BLaER1 (cell line): ENCODE results near the gene SKAP2.
A peak's percentile ranks its signal among the peaks of the same experiment; 100 is the strongest.

Experiments
- H3K27ac ChIP-seq: shearing (Covaris generic); formaldehyde crosslinking; 2 replicates; pipeline ENCODE4 v1.8.1; 2022
- H3K27me3 ChIP-seq: shearing (Covaris generic); formaldehyde crosslinking; 2 replicates; pipeline ENCODE4 v1.8.1; 2022
- H3K36me3 ChIP-seq: shearing (Covaris generic); formaldehyde crosslinking; 2 replicates; pipeline ENCODE4 v1.8.1; 2022
- H3K4me1 ChIP-seq: shearing (Covaris generic); formaldehyde crosslinking; 2 replicates; pipeline ENCODE4 v1.8.1; 2022
- H3K4me2 ChIP-seq: shearing (Covaris generic); formaldehyde crosslinking; 2 replicates; pipeline ENCODE4 v1.8.1; 2022
- H3K4me3 ChIP-seq: shearing (Covaris generic); formaldehyde crosslinking; 2 replicates; pipeline ENCODE4 v1.8.1; 2022
- H3K9ac ChIP-seq: shearing (Covaris generic); formaldehyde crosslinking; 2 replicates; pipeline ENCODE4 v1.8.1; 2022
- H3K9me3 ChIP-seq: shearing (Covaris generic); formaldehyde crosslinking; 2 replicates; pipeline ENCODE4 v1.8.1; 2022
- H4K20me1 ChIP-seq: shearing (Covaris generic); formaldehyde crosslinking; 2 replicates; pipeline ENCODE4 v1.8.1; 2022
- Cebpa-rat ChIP-seq: shearing (Covaris generic); IDR thresholded peaks from 2 replicates; pipeline ENCODE4 v1.8.1; 2022

Gene SKAP2

GRCh38 chr7:26688936-26689506, 175.4 kb downstream of the SKAP2 start:
- Histone ChIP-seq H3K4me1 (peaks cover 11% of the 10 kb centered on the region), H4K20me1 (no peaks in the 10 kb centered on the region), H3K36me3 (no peaks in the 10 kb centered on the region), H3K9me3 (no peaks in the 10 kb centered on the region), H3K9ac (no peak overlapping the region), H3K27me3 (no peaks in the 10 kb centered on the region), H3K27ac (no peak overlapping the region), H3K4me3 (no peak overlapping the region), H3K4me2 (peak overlapping the region; percentile 10)
- TF ChIP-seq Cebpa-rat: no peak

DNA sequence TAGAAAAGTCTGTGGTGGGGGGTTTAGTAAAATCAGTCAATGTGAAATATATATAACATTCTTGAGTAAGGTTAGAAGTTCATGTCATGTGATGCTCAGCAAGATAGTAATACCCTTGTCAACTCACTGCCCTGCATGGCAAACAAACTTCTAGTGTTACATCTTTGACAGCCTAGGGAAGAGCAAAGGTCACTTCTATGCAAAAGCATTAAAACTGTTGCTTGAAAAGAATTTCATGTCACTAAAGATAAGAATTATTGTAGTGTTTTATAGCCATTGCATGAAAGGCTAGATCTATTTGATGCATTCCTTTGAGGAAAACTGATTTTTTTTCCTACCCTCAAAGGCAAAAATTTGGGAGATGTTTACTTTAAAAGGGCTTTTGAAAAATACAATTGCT, 176.0 kb downstream of the SKAP2 start:
- Histone ChIP-seq H3K36me3 (no peaks in the 10 kb centered on the region), H3K27ac (no peak overlapping the region), H3K4me1 (peaks cover 11% of the 10 kb centered on the region), H3K9me3 (no peaks in the 10 kb centered on the region), H3K4me3 (no peak overlapping the region), H3K9ac (no peak overlapping the region), H4K20me1 (no peaks in the 10 kb centered on the region), H3K27me3 (peaks cover 2% of the 10 kb centered on the region; the same call in 1 of the 2 replicates), H3K4me2 (peak overlapping the region; percentile 10; the same call in 1 of the 2 replicates)
- no peak for TF ChIP-seq Cebpa-rat

DNA sequence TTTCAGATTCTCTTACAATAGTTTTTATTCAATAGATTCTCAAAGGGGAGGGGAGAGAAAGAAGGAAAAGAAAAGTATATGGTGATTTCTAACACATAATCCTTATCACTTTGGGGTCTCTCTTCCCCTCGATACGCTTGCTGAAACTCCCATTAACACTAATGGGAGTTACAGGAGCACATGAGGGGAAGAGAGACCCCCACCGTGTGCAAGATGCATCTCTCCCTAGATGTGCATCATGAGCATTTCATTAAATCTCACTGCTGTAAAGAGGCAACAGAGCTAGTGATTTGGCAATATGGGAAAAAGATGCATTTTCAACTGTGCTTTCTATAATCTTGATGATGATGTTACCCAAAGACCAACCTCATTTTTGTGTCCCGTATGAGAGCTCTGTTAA, 177.4 kb downstream of the SKAP2 start:
- peaks cover 5% of the 10 kb centered on the region; the same call in 1 of the 2 replicates for H3K27me3 ChIP-seq
- no peak overlapping the region for H3K4me2 ChIP-seq
- H3K4me3 ChIP-seq: no peak overlapping the region

GRCh38 chr7:26686448-26686981, 177.9 kb downstream of the SKAP2 start:
- H3K4me3 ChIP-seq: no peak overlapping the region
- no peaks in the 10 kb centered on the region for H3K9me3 ChIP-seq
- no peak overlapping the region for H3K4me2 ChIP-seq
- H3K27me3 ChIP-seq: peaks cover 5% of the 10 kb centered on the region; the same call in 1 of the 2 replicates
- H3K4me1 ChIP-seq: peaks cover 11% of the 10 kb centered on the region
- no peak overlapping the region for H3K27ac ChIP-seq
- H3K36me3 ChIP-seq: no peaks in the 10 kb centered on the region
- TF ChIP-seq Cebpa-rat: no peak
- H4K20me1 ChIP-seq: no peaks in the 10 kb centered on the region
- H3K9ac ChIP-seq: no peak overlapping the region

More for the DNA sequence above, 177.4 kb downstream of the SKAP2 start:
- no peaks in the 10 kb centered on the region for H4K20me1 ChIP-seq
- TF ChIP-seq Cebpa-rat: no peak
- H3K4me1 ChIP-seq: peaks cover 11% of the 10 kb centered on the region
- no peaks in the 10 kb centered on the region for H3K36me3 ChIP-seq
- no peaks in the 10 kb centered on the region for H3K9me3 ChIP-seq
- H3K27ac ChIP-seq: no peak overlapping the region
- H3K9ac ChIP-seq: no peak overlapping the region

DNA sequence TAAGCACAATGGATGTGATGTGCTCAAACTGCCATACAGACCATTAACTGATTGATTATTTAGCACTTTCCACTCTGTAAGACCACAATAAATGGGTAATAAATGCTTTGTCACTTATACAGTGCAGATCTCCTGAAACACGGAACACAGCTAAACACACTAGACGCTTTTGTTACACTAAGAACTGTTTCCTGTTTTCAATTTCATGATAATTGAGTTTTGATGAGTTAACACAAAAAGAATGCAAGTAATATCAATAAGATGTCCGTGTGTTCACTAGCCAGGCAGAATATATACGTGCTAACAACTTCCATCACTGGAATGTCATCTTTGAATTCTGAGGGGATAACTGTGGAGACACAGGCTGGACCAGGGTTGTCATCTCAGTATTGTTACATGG, 178.8 kb downstream of the SKAP2 start:
- H3K4me1 ChIP-seq: peaks cover 11% of the 10 kb centered on the region
- H3K27me3 ChIP-seq: peaks cover 5% of the 10 kb centered on the region; the same call in 1 of the 2 replicates
- H3K4me2 ChIP-seq: no peak overlapping the region

GRCh38 chr7:26684447-26684846, 179.9 kb downstream of the SKAP2 start:
- Histone ChIP-seq H4K20me1 (no peaks in the 10 kb centered on the region), H3K4me1 (peaks cover 11% of the 10 kb centered on the region), H3K9ac (no peak overlapping the region), H3K27ac (no peak overlapping the region), H3K36me3 (no peaks in the 10 kb centered on the region), H3K27me3 (peaks cover 5% of the 10 kb centered on the region; the same call in 1 of the 2 replicates), H3K4me2 (no peak overlapping the region), H3K9me3 (no peaks in the 10 kb centered on the region), H3K4me3 (no peak overlapping the region)
- no peak for TF ChIP-seq Cebpa-rat

More for the DNA sequence above, 178.8 kb downstream of the SKAP2 start:
- Histone ChIP-seq H3K9ac (no peak overlapping the region), H3K27ac (no peak overlapping the region), H3K36me3 (no peaks in the 10 kb centered on the region), H3K9me3 (no peaks in the 10 kb centered on the region), H4K20me1 (no peaks in the 10 kb centered on the region), H3K4me3 (no peak overlapping the region)
- TF ChIP-seq Cebpa-rat: no peak

- H3K4me2 ChIP-seq: no peak overlapping the region
- no peak for TF ChIP-seq Cebpa-rat
These were observed 181.1 kb downstream of the SKAP2 start for GRCh38 chr7:26683277-26683676.

DNA sequence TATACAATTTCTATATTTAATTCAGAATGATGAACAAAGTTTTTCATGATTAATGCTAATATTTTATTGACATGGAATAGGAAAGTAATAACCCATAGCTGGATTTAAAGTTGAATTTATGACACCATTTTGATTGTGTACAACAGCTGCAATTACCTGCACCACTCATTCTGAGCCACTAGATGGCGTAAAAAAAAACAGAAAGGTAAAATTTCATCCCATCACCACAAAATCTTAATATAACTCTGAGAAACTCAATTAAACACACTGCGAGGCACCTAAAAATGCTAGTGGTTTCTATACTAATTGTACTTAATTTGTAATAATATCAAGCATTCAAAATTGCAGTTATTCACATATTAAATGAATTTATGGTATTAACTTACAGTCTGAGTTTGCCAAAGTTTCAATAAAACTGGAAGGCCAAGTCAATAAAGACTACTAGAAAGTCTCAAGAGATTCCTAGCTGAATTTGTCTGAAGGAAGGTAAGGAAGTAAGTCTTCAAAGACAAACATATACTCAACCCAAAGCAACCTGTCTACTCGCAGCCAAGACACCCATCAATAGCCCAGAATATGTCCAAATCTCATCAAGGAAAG, 182.5 kb downstream of the SKAP2 start:
- Histone ChIP-seq H3K4me2 (no peak overlapping the region), H3K27me3 (peaks cover 5% of the 10 kb centered on the region; the same call in 1 of the 2 replicates), H3K27ac (no peak overlapping the region), H3K36me3 (no peaks in the 10 kb centered on the region), H3K4me1 (no peaks in the 10 kb centered on the region), H3K4me3 (no peak overlapping the region), H3K9me3 (no peaks in the 10 kb centered on the region), H3K9ac (no peak overlapping the region), H4K20me1 (no peaks in the 10 kb centered on the region)
- no peak for TF ChIP-seq Cebpa-rat

More at GRCh38 chr7:26683277-26683676, 181.1 kb downstream of the SKAP2 start:
- no peaks in the 10 kb centered on the region for H3K9me3 ChIP-seq
- H3K27ac ChIP-seq: no peak overlapping the region
- H3K4me3 ChIP-seq: no peak overlapping the region
- H3K27me3 ChIP-seq: peaks cover 5% of the 10 kb centered on the region; the same call in 1 of the 2 replicates
- H3K36me3 ChIP-seq: no peaks in the 10 kb centered on the region
- no peak overlapping the region for H3K9ac ChIP-seq
- no peaks in the 10 kb centered on the region for H4K20me1 ChIP-seq
- no peaks in the 10 kb centered on the region for H3K4me1 ChIP-seq

DNA sequence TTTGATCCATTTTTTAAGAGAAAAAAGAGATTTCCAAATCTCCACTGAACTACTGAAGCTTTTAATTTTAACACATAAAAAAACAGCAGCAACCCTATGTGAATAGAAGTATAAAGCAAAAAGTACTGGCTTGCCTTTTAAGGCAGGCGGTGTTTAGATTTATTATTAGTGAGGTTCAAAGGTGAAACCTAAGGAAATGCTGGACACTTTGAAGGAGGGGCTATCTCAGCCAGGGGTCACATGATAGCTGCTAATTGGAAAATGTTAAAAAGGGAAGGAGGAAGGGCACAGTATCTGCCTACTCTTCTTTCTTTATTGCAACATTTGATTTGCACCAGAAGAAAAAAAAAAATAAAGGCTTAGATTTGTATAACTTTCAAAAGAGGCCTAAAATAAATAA, 183.8 kb downstream of the SKAP2 start:
- H3K4me2 ChIP-seq: no peak overlapping the region
- H3K9me3 ChIP-seq: no peaks in the 10 kb centered on the region
- no peak for TF ChIP-seq Cebpa-rat
- H3K27me3 ChIP-seq: peaks cover 5% of the 10 kb centered on the region; the same call in 1 of the 2 replicates
- H4K20me1 ChIP-seq: no peaks in the 10 kb centered on the region
- H3K9ac ChIP-seq: no peak overlapping the region
- no peaks in the 10 kb centered on the region for H3K4me1 ChIP-seq
- H3K4me3 ChIP-seq: no peak overlapping the region
- no peaks in the 10 kb centered on the region for H3K36me3 ChIP-seq
- no peak overlapping the region for H3K27ac ChIP-seq

DNA sequence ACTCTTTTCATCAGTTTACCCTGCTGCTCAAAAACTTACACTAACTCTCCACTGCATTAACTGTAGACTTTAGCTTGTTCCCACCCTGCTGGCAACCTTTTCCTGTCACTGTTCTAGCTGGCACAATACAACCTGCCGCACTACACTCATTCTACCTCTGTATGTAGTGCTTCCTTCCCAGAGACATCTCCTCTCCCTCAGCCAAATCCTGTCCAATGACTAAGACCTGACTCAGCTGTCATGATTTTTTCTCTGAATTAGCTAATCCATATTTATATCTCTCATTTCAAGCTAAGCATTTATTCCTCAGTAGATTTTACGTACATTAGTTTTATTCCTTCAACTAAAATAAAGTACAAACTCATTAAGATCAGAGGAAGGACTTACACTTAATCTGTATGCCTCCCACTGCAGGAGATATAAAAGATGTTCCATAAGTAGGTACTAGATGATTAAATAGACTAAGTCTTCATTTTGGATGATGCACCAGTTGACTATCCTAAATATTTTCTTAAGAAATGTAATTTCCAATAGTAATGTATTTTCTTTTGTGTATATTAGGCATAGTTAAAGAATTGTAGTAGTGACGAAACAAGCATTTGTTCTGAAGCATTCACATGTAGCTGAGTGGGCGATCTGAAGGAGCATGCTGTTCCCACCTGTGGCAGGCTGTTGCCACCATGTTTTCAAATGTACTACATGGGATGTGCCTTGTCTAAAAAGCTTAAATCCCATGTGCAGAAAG, 189.1 kb downstream of the SKAP2 start:
- H3K9ac ChIP-seq: no peak overlapping the region
- no peaks in the 10 kb centered on the region for H3K4me1 ChIP-seq

More for the DNA sequence above, 189.1 kb downstream of the SKAP2 start:
- no peaks in the 10 kb centered on the region for H3K36me3 ChIP-seq
- H3K4me3 ChIP-seq: no peak overlapping the region
- H3K4me2 ChIP-seq: no peak overlapping the region
- no peaks in the 10 kb centered on the region for H4K20me1 ChIP-seq
- H3K27ac ChIP-seq: no peak overlapping the region
- no peaks in the 10 kb centered on the region for H3K27me3 ChIP-seq
- H3K9me3 ChIP-seq: no peaks in the 10 kb centered on the region
- TF ChIP-seq Cebpa-rat: no peak
